ENCODE data around the gene RPL11.
A peak's percentile ranks its signal among the peaks of the same experiment; 100 is the strongest.

Gene RPL11

GRCh38 chr1:23709229-23709628 lies 17.6 kb downstream of the RPL11 start:
- TF ChIP-seq ZBTB7A (IDR thresholded peaks at IDR 0.05; ENCODE audit: low read depth) (no peak), FOXM1 (IDR thresholded peaks at IDR 0.05; ENCODE audit: borderline replicate concordance, low read depth) (no peak), CREB1 (IDR thresholded peaks at IDR 0.05; ENCODE audit: low read depth) (no peak), YY1 (IDR thresholded peaks at IDR 0.05; ENCODE audit: low read depth) (no peak), RAD21 (IDR thresholded peaks at IDR 0.05; ENCODE audit: low read depth) (no peak), MAX (IDR thresholded peaks at IDR 0.05) (no peak), EGR1 (IDR thresholded peaks at IDR 0.05) (no peak), CEBPB (IDR thresholded peaks at IDR 0.05) (no peak)
- TF ChIP-seq, protein P1, sequence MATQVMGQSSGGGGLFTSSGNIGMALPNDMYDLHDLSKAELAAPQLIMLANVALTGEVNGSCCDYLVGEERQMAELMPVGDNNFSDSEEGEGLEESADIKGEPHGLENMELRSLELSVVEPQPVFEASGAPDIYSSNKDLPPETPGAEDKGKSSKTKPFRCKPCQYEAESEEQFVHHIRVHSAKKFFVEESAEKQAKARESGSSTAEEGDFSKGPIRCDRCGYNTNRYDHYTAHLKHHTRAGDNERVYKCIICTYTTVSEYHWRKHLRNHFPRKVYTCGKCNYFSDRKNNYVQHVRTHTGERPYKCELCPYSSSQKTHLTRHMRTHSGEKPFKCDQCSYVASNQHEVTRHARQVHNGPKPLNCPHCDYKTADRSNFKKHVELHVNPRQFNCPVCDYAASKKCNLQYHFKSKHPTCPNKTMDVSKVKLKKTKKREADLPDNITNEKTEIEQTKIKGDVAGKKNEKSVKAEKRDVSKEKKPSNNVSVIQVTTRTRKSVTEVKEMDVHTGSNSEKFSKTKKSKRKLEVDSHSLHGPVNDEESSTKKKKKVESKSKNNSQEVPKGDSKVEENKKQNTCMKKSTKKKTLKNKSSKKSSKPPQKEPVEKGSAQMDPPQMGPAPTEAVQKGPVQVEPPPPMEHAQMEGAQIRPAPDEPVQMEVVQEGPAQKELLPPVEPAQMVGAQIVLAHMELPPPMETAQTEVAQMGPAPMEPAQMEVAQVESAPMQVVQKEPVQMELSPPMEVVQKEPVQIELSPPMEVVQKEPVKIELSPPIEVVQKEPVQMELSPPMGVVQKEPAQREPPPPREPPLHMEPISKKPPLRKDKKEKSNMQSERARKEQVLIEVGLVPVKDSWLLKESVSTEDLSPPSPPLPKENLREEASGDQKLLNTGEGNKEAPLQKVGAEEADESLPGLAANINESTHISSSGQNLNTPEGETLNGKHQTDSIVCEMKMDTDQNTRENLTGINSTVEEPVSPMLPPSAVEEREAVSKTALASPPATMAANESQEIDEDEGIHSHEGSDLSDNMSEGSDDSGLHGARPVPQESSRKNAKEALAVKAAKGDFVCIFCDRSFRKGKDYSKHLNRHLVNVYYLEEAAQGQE (IDR thresholded peaks at IDR 0.05; ENCODE audit: low read depth), result no peak
- TF ChIP-seq, protein P2, sequence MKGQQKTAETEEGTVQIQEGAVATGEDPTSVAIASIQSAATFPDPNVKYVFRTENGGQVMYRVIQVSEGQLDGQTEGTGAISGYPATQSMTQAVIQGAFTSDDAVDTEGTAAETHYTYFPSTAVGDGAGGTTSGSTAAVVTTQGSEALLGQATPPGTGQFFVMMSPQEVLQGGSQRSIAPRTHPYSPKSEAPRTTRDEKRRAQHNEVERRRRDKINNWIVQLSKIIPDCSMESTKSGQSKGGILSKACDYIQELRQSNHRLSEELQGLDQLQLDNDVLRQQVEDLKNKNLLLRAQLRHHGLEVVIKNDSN (IDR thresholded peaks at IDR 0.05), result no peak

DNA sequence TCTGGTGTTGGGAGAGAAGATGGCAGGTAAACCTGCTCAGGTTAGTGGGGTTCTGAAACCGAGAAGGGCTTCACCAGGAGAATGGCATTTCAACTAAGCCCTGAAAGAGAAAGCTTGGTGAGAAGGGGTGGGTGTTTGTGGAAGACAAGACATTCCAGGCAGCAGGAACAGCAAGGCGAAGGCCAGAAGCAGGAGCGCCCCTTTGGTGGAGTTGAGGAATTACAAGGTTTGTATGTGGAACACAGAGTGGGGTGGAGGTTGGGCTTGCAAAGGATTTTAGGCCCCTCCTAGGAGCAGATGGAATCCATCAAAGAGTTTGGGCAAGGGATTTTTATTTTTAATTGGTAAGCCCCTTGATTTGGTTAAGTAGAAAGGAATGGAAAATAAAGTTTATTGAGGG lies 26.9 kb downstream of the RPL11 start:
- TF ChIP-seq RAD21 (IDR thresholded peaks at IDR 0.05; ENCODE audit: low read depth) (peak; percentile 32), YY1 (IDR thresholded peaks at IDR 0.05; ENCODE audit: low read depth) (no peak), CEBPB (IDR thresholded peaks at IDR 0.05) (no peak), NFIC (IDR thresholded peaks at IDR 0.05) (no peak)

GRCh38 chr1:23719162-23719820 lies 27.7 kb downstream of the RPL11 start:
- TF ChIP-seq RAD21 (IDR thresholded peaks at IDR 0.05; ENCODE audit: low read depth), result no peak
- TF ChIP-seq TCF12 (IDR thresholded peaks at IDR 0.05; ENCODE audit: low read depth), result no peak
- TF ChIP-seq ZBTB7A (IDR thresholded peaks at IDR 0.05; ENCODE audit: low read depth), result no peak
- TF ChIP-seq CEBPB (IDR thresholded peaks at IDR 0.05), result no peak
- TF ChIP-seq YY1 (IDR thresholded peaks at IDR 0.05; ENCODE audit: low read depth), result no peak
- no peak for TF ChIP-seq FOXM1 (IDR thresholded peaks at IDR 0.05; ENCODE audit: borderline replicate concordance, low read depth)
- TF ChIP-seq TEAD4 (IDR thresholded peaks at IDR 0.05), result no peak
- TF ChIP-seq CREB1 (IDR thresholded peaks at IDR 0.05; ENCODE audit: low read depth), result no peak
- TF ChIP-seq TAF1 (IDR thresholded peaks at IDR 0.05; ENCODE audit: low read depth), result no peak
- no peak for TF ChIP-seq MAX (IDR thresholded peaks at IDR 0.05)
- TF ChIP-seq, protein P2 (IDR thresholded peaks at IDR 0.05), result no peak
- TF ChIP-seq, protein P1 (IDR thresholded peaks at IDR 0.05; ENCODE audit: low read depth), result no peak

GRCh38 chr1:23720256-23720995 lies 28.8 kb downstream of the RPL11 start:
- TF ChIP-seq EGR1 (IDR thresholded peaks at IDR 0.05), result no peak
- TF ChIP-seq CEBPB (IDR thresholded peaks at IDR 0.05), result no peak
- no peak for TF ChIP-seq TAF1 (IDR thresholded peaks at IDR 0.05; ENCODE audit: low read depth)
- no peak for TF ChIP-seq NFIC (IDR thresholded peaks at IDR 0.05)
- TF ChIP-seq ZBTB7A (IDR thresholded peaks at IDR 0.05; ENCODE audit: low read depth), result no peak
- TF ChIP-seq, protein P2 (IDR thresholded peaks at IDR 0.05), result no peak
- no peak for TF ChIP-seq YY1 (IDR thresholded peaks at IDR 0.05; ENCODE audit: low read depth)
- TF ChIP-seq FOXM1 (IDR thresholded peaks at IDR 0.05; ENCODE audit: borderline replicate concordance, low read depth), result no peak
- no peak for TF ChIP-seq CREB1 (IDR thresholded peaks at IDR 0.05; ENCODE audit: low read depth)
- no peak for TF ChIP-seq TEAD4 (IDR thresholded peaks at IDR 0.05)
- no peak for TF ChIP-seq RAD21 (IDR thresholded peaks at IDR 0.05; ENCODE audit: low read depth)
- TF ChIP-seq TCF12 (IDR thresholded peaks at IDR 0.05; ENCODE audit: low read depth), result no peak
- TF ChIP-seq, protein P1 (IDR thresholded peaks at IDR 0.05; ENCODE audit: low read depth), result no peak
- no peak for TF ChIP-seq MAX (IDR thresholded peaks at IDR 0.05)
- TF ChIP-seq EP300 (IDR thresholded peaks at IDR 0.05; ENCODE audit: borderline replicate concordance), result no peak
